Measurements from ENCODE around the gene WDR11.

Gene WDR11

DNA sequence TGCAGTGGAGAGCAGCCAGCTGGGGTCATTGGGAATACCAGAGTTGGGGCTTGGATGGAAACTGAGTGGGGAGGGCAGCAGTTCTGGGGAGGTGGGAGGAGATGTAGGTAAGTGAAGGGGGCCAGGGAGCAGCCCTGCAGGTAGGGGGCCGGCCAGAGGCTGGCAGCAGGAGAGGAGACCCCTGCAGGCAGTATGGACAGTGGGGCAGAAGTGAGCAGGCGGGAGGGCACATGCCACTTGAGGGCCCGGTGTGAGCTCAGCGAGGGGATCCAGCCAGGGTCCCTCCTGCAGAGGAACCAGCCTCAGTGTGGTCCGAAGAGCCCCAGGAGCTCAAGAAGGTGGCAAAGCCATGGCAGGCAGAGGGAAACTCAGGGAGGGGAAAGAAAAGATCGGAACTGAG is 75.4 kb downstream of the WDR11 start:
- TF ChIP-seq, protein P1, sequence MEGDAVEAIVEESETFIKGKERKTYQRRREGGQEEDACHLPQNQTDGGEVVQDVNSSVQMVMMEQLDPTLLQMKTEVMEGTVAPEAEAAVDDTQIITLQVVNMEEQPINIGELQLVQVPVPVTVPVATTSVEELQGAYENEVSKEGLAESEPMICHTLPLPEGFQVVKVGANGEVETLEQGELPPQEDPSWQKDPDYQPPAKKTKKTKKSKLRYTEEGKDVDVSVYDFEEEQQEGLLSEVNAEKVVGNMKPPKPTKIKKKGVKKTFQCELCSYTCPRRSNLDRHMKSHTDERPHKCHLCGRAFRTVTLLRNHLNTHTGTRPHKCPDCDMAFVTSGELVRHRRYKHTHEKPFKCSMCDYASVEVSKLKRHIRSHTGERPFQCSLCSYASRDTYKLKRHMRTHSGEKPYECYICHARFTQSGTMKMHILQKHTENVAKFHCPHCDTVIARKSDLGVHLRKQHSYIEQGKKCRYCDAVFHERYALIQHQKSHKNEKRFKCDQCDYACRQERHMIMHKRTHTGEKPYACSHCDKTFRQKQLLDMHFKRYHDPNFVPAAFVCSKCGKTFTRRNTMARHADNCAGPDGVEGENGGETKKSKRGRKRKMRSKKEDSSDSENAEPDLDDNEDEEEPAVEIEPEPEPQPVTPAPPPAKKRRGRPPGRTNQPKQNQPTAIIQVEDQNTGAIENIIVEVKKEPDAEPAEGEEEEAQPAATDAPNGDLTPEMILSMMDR (conservative IDR thresholded peaks at IDR 0.05; ENCODE audit: control insufficient read depth, insufficient read depth, low read depth, low read length) = no peak

DNA sequence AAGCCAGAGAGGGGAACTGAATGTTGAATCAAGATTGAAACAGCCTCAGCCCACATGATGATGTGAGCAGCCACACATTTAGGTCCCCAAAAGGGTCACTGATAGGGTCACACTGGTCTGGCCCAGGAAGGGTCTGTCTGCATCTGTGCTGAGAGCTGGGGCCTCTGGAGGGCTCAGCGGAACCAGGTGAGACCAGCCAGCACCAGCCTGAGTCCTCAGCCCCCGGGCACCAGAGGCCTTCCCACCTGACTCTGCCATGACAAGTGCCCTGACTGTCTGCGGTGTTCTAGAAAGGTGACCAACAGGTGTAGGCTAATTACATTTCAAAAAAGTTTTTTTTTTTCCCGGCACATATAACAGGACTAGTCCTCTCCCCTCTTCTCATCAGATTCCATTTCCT is 76.2 kb downstream of the WDR11 start:
- H3K4me3 ChIP-seq (ENCODE audit: control insufficient read depth, low read depth, low read length) = no peak overlapping the region
- TF ChIP-seq, protein P1 (conservative IDR thresholded peaks at IDR 0.05; ENCODE audit: control insufficient read depth, insufficient read depth, low read depth, low read length) = no peak

More for the DNA sequence above, 75.4 kb downstream of the WDR11 start:
- no peak overlapping the region for H3K4me3 ChIP-seq (ENCODE audit: control insufficient read depth, low read depth, low read length)
- DNase-seq (ENCODE audit: low read depth) = no peak

DNA sequence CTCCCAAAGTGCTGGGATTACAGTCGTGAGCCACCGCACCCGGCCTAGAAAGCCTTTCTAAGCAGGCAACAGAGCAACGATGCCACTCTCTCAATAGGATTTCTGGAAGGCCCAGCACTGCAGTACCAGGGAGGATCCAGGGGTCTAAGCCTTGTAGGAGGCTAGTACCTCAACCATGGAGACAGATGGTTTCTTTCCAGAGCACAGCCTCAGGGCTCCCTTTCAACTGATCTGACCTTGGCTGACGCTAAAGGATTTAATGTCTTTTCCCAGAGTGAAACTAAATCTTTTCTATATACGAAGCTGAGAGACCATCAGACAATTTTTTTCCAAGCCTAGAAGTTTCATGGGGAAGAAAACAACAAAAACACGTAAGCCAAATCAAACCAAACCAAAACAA is 78.0 kb downstream of the WDR11 start:
- no peak for DNase-seq (ENCODE audit: low read depth)
- no peak overlapping the region for H3K4me3 ChIP-seq (ENCODE audit: control insufficient read depth, low read depth, low read length)
- TF ChIP-seq, protein P1 (conservative IDR thresholded peaks at IDR 0.05; ENCODE audit: control insufficient read depth, insufficient read depth, low read depth, low read length) = no peak

More for the DNA sequence above, 76.2 kb downstream of the WDR11 start:
- DNase-seq (ENCODE audit: low read depth) = no peak

DNA sequence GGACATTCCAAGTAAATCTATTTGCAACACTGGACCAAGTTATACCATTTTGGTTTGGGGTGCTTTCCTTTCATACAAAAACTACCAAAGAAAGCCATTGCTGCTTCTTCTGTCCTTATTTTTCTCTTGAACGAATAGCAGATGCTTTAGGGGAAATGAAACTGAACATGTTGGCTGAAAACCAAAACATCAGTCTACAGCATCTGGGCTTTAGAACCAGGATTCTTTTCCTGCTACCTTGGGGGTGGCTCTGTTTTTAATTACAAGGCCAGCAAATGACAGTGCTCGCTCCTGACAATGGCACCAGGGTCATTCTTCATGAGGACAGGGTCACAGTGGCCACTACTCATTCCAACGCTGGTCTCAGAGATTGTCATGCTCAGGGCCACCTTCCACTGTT is 80.3 kb downstream of the WDR11 start:
- no peak overlapping the region for H3K4me3 ChIP-seq (ENCODE audit: control insufficient read depth, low read depth, low read length)
- TF ChIP-seq, protein P1 (conservative IDR thresholded peaks at IDR 0.05; ENCODE audit: control insufficient read depth, insufficient read depth, low read depth, low read length) = no peak
- DNase-seq (ENCODE audit: low read depth) = no peak

DNA sequence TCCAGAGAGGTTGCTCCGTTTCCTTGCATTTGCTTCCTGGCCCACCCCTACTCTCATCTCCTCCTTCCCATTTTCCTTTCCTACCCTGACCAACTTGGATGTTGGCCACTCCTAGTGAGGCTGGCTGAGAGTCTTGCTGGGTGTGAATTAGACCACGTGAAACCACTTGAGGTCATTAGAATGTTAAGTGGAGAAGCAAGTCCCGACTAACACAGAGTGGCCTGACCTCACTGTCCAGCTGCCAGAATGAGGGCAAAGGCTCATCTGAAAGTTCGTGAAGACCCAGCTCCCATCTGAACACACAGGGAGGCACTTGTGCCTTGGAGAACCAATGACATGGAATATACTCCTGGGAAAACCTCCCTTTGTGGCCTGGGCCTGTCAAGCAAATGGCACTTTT is 80.8 kb downstream of the WDR11 start:
- no peak for DNase-seq (ENCODE audit: low read depth)
- TF ChIP-seq, protein P1 (conservative IDR thresholded peaks at IDR 0.05; ENCODE audit: control insufficient read depth, insufficient read depth, low read depth, low read length) = no peak
- no peak overlapping the region for H3K4me3 ChIP-seq (ENCODE audit: control insufficient read depth, low read depth, low read length)

DNA sequence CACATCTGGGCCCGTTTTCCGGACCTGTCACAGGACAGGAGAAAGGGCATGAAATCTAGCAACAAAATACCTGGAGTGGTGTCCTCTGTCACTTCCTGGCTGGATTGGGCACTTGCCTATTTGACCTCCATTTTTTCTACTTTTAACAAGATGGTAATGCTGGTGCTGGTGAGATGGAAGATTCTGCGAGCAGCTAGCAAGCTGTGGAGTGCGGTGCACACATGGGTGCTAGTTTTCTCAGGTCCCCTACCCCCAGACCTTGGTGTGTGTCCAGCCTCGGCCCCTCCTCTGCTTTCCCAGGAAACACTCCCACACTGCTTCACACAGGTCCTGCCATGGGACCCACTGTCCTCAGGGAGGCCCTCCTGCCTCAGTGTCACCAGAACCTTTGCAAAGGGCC is 87.7 kb downstream of the WDR11 start:
- no peak overlapping the region for H3K4me3 ChIP-seq (ENCODE audit: control insufficient read depth, low read depth, low read length)
- no peak for DNase-seq (ENCODE audit: low read depth)
- TF ChIP-seq, protein P1 (conservative IDR thresholded peaks at IDR 0.05; ENCODE audit: control insufficient read depth, insufficient read depth, low read depth, low read length) = no peak

DNA sequence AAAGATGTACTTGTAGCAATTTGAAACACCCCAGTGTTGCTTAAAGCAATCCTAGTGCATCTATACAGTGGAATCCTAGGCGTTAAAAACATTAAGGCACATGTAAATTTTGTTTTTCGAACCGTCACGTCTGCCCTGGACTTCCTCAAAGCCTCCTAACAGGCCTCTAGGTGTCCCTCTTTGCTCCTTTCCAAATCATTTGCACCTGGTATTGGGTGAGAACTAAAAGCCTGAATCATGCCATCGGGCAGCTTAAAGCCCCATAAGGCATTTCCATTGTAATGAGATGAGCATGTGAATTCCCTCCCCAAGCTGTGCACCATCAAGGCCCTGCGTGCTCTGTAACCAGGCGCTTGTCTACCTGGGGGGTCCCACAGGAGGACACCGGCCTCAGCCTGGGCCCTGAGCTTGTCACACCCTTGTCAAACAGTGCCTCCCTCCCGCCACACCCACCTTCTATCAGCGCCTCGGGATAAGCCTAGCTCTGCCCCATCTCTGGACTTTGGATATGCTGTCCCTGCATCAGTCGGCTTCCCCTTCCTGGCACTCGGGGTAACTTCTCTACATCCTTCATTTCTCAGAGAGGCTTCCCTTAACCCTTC is 89.2 kb downstream of the WDR11 start:
- no peak overlapping the region for H3K4me3 ChIP-seq (ENCODE audit: control insufficient read depth, low read depth, low read length)
- DNase-seq (ENCODE audit: low read depth) = no peak
- TF ChIP-seq, protein P1 (conservative IDR thresholded peaks at IDR 0.05; ENCODE audit: control insufficient read depth, insufficient read depth, low read depth, low read length) = no peak
